ENCODE results near the gene NUDT13. TPM values are rescaled to one million over a fixed set of nuclear protein-coding genes. Genes with fewer than 3 reads are reported as not detected.
A peak's percentile ranks its signal among the peaks of the same experiment; 100 is the strongest.

The NUDT13 gene
- total and polyA plus RNA-seq, 2 donors (not counting 1 experiment from before 2014, with no cell fraction given) = 2.5 to 4.5 TPM

DNA sequence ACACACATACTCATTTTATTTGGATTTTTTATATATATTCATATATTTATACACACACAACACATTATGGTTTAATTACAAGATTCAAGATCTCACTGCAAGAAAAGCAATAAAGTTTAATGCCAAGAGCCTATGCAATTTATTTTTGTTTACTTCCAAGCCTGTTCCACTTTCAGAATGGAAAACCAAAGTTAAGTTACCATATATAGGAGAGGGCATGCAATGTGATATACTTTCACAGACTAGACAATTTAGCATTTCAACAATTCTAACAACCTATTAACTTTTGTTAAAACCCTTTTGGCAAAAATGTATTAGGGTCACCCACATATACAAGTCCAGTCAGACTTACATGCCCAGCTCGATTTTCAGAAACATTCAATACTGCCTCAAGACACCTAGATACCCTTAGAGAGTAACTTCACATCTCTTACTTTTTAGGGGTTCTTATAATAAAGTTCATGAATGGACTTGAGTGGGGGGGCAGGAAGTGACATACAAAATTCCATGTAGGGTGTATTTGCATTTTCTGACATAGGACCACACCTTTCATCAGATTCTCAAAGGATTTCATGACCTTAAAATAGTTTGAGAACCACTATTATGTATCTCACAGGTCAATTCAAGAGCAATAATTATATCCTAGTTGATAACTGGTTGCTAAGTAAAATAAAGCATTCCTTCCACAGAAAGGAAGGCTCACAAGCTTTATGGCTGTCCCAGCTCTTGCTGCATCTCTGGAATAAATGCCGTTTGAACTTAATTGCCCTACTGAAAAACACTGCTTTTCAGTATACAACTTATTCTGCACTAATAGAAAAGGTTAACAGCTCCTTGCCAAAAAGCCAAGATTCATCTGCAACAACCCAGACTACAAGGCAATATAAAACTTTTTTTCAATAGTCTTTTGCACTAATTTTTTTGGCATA is 16.1 kb upstream of the NUDT13 start:
- intact Hi-C loops (cut with micrococcal nuclease) = no loop called here
- peak overlapping the region; percentile 93 for H3K4me3 Mint-ChIP-seq
- Histone ChIP-seq H3K27me3 (replicated peaks in 1 of 4; ENCODE audit: control extremely low read depth in 1 of 4, control insufficient read depth in 3 of 4, insufficient read depth in 4 of 4, low read length in 3 of 4) (no peaks in the 10 kb centered on the region), H3K9me3 (ENCODE audit: control extremely low read depth in 1 of 3, control insufficient read depth in 2 of 3, insufficient read depth in 1 of 3, low read length in 2 of 3) (no peaks in the 10 kb centered on the region), H3K79me2 (ENCODE audit: control insufficient read depth, insufficient read depth, low read length) (peaks cover 61% of the 10 kb centered on the region), H3K4me2 (replicated peaks; ENCODE audit: low read depth, low read length, poor library complexity, severe bottlenecking) (peak overlapping the region; percentile 91), H3K4me1 (ENCODE audit: control insufficient read depth in 2 of 2, insufficient read depth in 2 of 2, low read length in 2 of 2) (peaks cover 10 to 18% of the 10 kb centered on the region in 2 donors), H3K4me3 (ENCODE audit: control extremely low read depth in 1 of 5, extremely low read depth in 1 of 5, insufficient read depth in 1 of 5, low read depth in 2 of 5, low read length in 4 of 5) (no peak overlapping the region), H2AFZ (ENCODE audit: insufficient read depth, low read depth, low read length, poor library complexity, severe bottlenecking) (no peak overlapping the region), H3K27ac (ENCODE audit: low read length in 2 of 2) (peak overlapping the region in 1 of 2 donors; percentile 98), H3K9ac (ENCODE audit: low read length) (no peak overlapping the region), H4K20me1 (ENCODE audit: control insufficient read depth, insufficient read depth, low read length, poor library complexity, severe bottlenecking) (peaks cover 27% of the 10 kb centered on the region), H3K36me3 (replicated peaks in 1 of 2; ENCODE audit: control extremely low read depth in 1 of 2, control insufficient read depth in 1 of 2, extremely low read depth in 1 of 2, insufficient read depth in 2 of 2, low read length in 1 of 2) (no peaks in the 10 kb centered on the region)
- DNase-seq = no peak
- 69% methylated on average over 2 of the region's 2 CpGs for WGBS (ENCODE audit: insufficient coverage)
- no peaks in the 10 kb centered on the region for H3K27me3 Mint-ChIP-seq
- H3K9me3 Mint-ChIP-seq (ENCODE audit: insufficient read depth) = no peaks in the 10 kb centered on the region
- CTCF ChIA-PET = interaction anchor here (0.6 to 5.4 kb wide), 5 partner anchors 16 to 532 kb away, joined by 4 to 111 read pairs (median 6); partner anchors contain the start of gene NUDT13
- peaks cover 30% of the 10 kb centered on the region for H3K4me1 Mint-ChIP-seq
- POLR2A ChIA-PET = no interaction called here
- ATAC-seq (ENCODE audit: low read depth) = no peak
- TF ChIP-seq, protein P1, sequence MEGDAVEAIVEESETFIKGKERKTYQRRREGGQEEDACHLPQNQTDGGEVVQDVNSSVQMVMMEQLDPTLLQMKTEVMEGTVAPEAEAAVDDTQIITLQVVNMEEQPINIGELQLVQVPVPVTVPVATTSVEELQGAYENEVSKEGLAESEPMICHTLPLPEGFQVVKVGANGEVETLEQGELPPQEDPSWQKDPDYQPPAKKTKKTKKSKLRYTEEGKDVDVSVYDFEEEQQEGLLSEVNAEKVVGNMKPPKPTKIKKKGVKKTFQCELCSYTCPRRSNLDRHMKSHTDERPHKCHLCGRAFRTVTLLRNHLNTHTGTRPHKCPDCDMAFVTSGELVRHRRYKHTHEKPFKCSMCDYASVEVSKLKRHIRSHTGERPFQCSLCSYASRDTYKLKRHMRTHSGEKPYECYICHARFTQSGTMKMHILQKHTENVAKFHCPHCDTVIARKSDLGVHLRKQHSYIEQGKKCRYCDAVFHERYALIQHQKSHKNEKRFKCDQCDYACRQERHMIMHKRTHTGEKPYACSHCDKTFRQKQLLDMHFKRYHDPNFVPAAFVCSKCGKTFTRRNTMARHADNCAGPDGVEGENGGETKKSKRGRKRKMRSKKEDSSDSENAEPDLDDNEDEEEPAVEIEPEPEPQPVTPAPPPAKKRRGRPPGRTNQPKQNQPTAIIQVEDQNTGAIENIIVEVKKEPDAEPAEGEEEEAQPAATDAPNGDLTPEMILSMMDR (IDR thresholded peaks at IDR 0.05) = no peak
- TF ChIP-seq EZH2 (IDR thresholded peaks at IDR 0.05; ENCODE audit: borderline replicate concordance, insufficient read depth, low read depth, low read length, poor library complexity, severe bottlenecking) = no peak
- no peak overlapping the region for H3K27ac Mint-ChIP-seq

All from B cell (primary cell).